Cardiac septum (tissue), 1 donor: Measurements from ENCODE around the gene GMNN. TPM values are rescaled to one million over a fixed set of nuclear protein-coding genes. Genes with fewer than 3 reads are reported as not detected.

Experiments used
- DNase-seq: peaks from one replicate; pipeline ENCODE4 v3.0.0-alpha.2; 2020; ENCODE audit warnings: low spot score
- intact Hi-C: fragments of 100-400 bp; cut with DNase I; formaldehyde crosslinking; loops from one replicate; pipeline ENCODE4 v1.14.0; 2022
- total RNA-seq: library from RNA; stranded (reverse); fragmentation: NEBNext Ultra II Directional; extraction: Animal tissue kit (Norgen Biotek cat#: 25700); gene quantifications from one replicate; pipeline ENCODE4 v1.2.1, GENCODE V29; 2021
- donor health status: DM: no; HTN: no; CAD: no.

GMNN gene
- total RNA-seq, 1 donor from 2014 or later = 3.7 TPM

- intact Hi-C loops = no loop called here
- no peak for DNase-seq
Observed at GRCh38 chr6:24798740-24799540, 24.2 kb downstream of the GMNN start, which contains the start of gene ARMH2. TSS of gene ARMH2 (minus strand) at chr6:24798917. CDS start at chr6:24798857, 60 bp downstream.

DNA sequence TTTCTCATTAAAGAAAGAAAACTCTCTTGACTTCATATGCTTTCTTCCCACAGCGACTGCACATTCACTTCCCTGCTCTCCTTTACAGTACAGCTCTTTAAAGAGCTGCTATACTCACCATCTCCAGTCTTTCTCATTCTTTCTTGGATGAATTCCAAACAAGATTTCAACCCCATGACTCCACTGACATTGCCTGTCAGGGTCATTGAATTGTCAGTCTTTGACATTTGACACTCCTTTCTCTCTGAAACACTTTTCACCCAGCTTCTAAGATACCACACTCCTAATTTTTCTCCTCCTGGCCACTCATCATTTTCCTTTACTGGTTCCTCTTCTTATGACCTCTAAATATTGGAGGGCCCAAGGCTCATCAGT lies 24.8 kb downstream of the GMNN start:
- intact Hi-C loops = no loop called here
- no peak for DNase-seq

GRCh38 chr6:24802271-24803059 lies 27.7 kb downstream of the GMNN start:
- DNase-seq = no peak
- intact Hi-C loops = no loop called here

GRCh38 chr6:24807584-24807983 lies 32.8 kb downstream of the GMNN start:
- intact Hi-C loops = no loop called here
- no peak for DNase-seq

DNA sequence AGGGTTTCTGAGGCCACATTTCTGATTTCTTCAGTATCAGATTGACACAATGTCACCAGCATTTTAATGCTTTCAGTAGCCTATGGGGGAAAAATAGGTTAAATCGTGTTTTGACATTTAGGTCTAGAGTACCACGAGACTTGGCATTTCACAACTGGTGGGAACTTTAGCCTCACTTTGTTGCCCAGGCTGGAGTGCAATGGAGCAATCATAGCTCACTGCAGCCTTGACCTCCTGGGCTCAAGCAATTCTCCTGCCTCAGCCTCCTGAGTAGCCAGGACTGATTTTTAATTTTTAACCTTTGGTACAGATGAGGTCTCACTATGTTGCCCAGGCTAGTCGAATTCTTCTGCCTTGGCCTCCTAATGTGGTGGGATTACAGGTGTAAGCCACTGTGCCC lies 35.0 kb downstream of the GMNN start:
- intact Hi-C loops = no loop called here

GRCh38 chr6:24818346-24818745 lies 43.6 kb downstream of the GMNN start:
- no peak for DNase-seq
- intact Hi-C loops = no loop called here

More for the DNA sequence above, 35.0 kb downstream of the GMNN start:
- DNase-seq = no peak

GRCh38 chr6:24821860-24822444 lies 47.2 kb downstream of the GMNN start:
- intact Hi-C loops = no loop called here
- DNase-seq = no peak

DNA sequence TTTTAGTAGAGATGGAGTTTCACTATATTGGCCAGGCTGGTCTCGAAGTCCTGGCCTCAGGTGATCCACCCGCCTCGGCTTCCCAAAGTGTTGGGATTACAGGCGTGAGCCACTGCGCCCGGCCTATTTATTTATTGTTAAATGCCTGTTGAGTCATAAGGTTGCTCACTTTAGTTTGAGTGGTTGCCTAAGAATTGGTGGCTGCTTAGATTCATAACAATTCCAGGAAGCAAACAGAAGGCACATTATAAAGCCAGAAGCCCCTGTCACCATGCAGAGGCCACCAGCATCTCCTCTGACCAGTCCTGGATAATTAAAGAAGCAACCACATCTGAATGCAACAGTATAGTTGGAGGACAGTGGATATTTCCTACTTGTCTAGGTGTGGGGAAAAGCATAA lies 48.0 kb downstream of the GMNN start:
- no peak for DNase-seq
- intact Hi-C loops = no loop called here

DNA sequence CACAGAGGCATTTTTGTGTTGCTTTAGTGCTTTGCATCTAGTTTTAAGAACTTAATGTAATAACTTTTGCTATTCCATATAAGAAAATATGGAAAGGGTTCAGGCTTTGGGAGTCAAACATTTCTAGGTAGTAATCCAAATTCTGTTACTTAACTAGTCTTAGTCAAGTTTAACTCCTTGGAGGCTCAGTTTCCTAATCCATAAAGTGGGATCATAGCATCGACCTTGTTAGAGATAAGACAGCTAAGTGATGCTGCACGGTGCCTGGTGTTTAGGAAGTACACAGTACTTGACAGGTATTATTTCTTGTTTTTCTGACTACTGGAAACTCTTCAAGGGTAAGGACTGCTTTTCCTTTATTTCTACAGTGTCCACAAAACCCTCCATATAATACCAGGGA lies 48.4 kb downstream of the GMNN start:
- DNase-seq = no peak
- intact Hi-C loops = no loop called here

DNA sequence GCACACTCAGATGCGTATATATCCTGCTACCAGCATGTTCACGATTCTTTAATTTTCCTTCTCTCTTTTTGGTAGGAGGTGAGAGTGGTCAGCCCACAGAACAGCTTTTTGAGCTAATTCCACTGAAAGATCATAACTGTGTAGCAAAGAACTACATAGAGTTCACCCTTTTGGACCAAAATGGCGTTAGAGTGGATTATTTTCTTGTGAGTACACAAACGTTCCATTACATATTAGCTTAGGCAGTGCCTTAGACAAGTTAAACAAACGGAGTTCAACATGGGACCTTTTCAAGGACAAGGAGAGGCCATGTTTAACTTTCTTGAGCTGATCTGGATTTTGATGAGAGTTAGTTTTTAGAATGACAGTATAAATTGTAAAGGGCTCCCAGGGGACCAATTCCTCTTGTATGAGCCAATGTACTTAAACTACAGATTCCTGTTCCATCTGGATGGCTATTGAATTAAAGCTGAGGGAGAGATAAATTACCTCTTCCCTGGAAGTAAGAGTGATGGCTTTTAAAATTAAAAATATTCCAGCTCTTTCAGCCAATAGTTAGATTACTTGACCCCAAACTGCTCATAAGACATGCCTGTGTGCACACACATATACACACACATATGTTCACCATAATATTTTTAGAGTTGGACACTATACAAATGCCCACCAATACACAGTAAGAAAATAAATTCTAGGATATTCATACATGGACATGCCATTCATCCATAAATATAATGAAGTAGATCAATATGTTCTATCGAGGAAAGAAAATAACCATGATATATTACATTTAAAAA lies 49.6 kb downstream of the GMNN start:
- intact Hi-C loops = no loop called here
- DNase-seq = no peak

DNA sequence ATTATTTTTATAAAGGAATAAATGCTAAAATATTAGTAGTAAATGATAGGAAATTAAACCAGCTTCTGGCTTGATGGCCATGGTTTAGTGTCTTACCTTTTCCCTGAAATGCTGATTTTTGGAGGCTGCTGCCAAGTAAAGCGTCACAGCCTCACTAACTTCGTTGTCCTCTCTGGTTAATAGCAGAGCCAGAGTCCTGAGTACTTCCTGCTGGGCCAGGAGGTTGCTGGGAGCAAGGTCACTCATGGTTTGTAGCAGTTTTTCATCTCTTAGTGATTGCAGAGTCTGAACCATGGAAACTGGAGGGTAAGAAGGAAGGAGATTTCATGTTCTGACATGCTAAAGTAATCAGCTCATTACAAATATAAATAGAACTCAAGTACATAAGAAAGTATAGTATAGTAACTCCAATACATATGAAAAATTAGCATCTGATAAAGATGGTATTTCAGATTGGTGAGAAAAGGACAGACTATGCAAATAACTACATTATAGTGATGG lies 50.4 kb downstream of the GMNN start:
- no peak for DNase-seq
- intact Hi-C loops = no loop called here

DNA sequence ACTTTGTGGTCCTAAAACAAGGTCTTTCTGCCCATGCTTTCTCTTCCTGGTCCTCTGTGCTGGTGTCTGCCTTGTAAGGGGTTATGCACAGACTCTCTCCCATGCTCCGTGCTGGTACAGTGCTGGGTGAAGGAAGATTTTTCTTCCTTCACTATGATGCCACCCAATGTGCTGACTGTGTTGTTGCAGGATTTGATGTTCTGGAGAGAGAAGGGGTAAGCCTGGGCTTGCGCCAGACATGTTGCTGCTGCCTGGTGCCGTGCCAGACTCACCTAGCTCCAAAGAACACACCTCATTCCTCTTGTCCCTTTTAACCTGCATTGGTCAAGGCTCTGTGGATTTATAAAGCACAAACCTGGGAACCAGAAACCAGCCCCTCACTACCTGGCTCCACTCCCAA lies 52.4 kb downstream of the GMNN start:
- DNase-seq = no peak
- intact Hi-C loops = no loop called here

DNA sequence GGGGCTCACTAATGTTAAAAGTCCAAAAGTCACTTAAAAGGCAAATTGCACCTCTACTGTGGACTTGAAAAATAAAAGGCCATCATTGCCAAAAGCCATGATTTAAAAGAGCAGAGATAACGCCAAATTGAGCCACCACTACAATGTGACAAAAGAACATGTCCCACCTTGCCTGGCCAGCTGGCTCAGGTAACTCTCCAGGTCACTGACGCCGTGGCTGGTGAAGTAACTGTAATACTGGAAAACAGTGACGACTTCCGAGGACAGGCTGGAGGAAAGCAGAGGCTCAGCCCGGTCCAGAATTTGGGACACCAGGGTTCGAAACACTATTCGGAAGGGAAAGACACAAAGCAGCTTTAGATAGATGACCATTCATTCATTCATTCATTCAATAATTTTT lies 53.2 kb downstream of the GMNN start:
- intact Hi-C loops = no loop called here
- no peak for DNase-seq

GRCh38 chr6:24829657-24830056 lies 54.9 kb downstream of the GMNN start:
- no peak for DNase-seq

GRCh38 chr6:24831771-24832716 lies 57.3 kb downstream of the GMNN start:
- no peak for DNase-seq
- intact Hi-C loops = no loop called here

More at GRCh38 chr6:24829657-24830056, 54.9 kb downstream of the GMNN start:
- intact Hi-C loops = no loop called here

DNA sequence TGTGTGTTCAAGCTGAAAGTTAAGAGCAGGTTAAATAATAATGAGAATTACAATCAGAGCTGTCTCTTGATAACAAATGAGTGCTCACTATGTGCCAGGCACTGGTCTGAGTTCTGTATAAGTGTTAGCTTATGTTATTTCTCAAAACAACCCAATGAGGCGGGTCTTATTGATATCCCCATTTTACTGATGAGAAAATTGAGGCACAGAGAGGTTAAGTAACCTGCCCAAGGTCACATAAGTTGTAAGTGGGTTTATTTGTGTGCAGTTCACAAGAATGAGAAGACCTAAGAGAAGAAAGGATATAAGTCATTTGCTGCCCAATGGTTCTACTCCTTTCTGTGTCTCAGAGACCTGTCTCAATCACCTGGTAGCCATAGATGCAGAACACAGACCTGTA lies 58.1 kb downstream of the GMNN start:
- no peak for DNase-seq
- intact Hi-C loops = no loop called here

DNA sequence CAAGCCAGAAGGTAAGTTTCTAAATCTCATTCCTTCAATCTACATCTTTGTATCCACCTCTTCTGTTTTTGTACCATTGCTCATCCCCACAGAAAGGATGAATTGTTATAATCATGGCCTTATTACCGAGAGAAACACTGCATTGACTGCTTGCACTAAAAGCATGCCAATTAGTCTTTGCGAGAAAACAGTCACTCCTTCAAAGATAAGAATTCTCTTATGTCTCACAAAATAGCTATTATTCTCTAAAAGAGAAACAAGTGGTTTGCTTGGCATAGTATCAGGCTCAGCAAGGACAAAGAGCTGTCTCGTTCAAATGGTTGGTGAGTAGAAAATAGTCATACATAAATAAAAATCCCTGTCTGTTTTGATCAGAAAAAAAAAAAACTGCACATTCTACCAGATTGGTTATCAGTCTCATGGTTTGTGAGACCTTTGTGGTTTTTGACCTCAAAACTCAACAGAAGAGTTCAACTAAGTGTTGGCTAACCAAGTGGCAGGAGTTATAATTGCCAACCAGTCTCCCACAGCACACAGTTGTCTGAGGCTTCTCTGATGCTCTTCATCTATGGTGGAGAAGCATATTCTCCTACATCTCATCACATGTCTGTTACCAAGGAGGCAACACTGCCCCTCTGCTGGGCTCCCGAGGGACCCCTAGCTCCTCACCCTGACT lies 59.1 kb downstream of the GMNN start:
- intact Hi-C loops = no loop called here

More for the DNA sequence above, 59.1 kb downstream of the GMNN start:
- no peak for DNase-seq
